ENCODE data around the gene PAX3. TPM values are rescaled to one million over a fixed set of nuclear protein-coding genes. Genes with fewer than 3 reads are reported as not detected.

PAX3 gene
- total RNA-seq, 2 donors from 2014 or later = not detected

DNA sequence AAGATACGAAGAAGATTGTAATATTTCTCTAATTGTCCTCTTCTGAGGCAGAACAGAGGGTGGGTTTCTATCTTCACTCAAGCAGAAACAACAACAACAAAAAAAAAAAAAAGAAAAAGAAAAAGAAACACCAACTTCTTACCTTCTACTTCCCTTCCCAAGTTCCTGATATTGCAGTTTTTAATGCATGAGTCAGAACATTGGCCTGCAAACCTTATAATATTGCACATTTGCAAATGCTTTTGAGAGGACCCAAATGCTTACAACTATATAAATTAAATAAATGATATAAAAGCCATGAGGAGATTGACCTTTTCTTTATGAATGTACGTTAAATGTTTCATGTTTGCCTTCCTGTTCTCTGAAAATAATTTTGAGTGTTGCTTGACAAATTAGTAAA lies 37.3 kb downstream of the PAX3 start:
- peaks cover 24% of the 10 kb centered on the region for H3K4me1 Mint-ChIP-seq
- peaks cover 9% of the 10 kb centered on the region for H3K9me3 ChIP-seq (ENCODE audit: control insufficient read depth, low read length)
- peaks cover 42% of the 10 kb centered on the region for H3K27me3 Mint-ChIP-seq (ENCODE audit: insufficient read depth)
- no peaks in the 10 kb centered on the region for H3K9me3 Mint-ChIP-seq
- H3K36me3 Mint-ChIP-seq (ENCODE audit: low read depth) = no peaks in the 10 kb centered on the region
- no peak overlapping the region for H3K27ac Mint-ChIP-seq
- no peak overlapping the region for H3K9ac ChIP-seq (ENCODE audit: extremely low read depth, low read length, poor library complexity, severe bottlenecking)
- no peak overlapping the region for H3K4me3 Mint-ChIP-seq
- 87% methylated on average over 1 of the region's 2 CpGs; no CpG with 5 or more reads in 1 of the 2 experiments for WGBS, 2 experiments (ENCODE audit: insufficient coverage in 1 of 2, insufficient read length in 1 of 2)
- peaks cover 57% of the 10 kb centered on the region for H3K27me3 ChIP-seq (ENCODE audit: control insufficient read depth, insufficient read depth, low read length, poor library complexity, severe bottlenecking)
- no peaks in the 10 kb centered on the region for H3K36me3 ChIP-seq (ENCODE audit: control insufficient read depth, insufficient read depth, low read length)
- H3K4me1 ChIP-seq (ENCODE audit: control insufficient read depth, insufficient read depth, low read length) = peaks cover 3% of the 10 kb centered on the region
- no peak for DNase-seq
- no peak overlapping the region for H3K27ac ChIP-seq (ENCODE audit: low read depth, low read length)
- H3K4me3 ChIP-seq (ENCODE audit: low read length) = no peak overlapping the region
- TF ChIP-seq, protein P1, sequence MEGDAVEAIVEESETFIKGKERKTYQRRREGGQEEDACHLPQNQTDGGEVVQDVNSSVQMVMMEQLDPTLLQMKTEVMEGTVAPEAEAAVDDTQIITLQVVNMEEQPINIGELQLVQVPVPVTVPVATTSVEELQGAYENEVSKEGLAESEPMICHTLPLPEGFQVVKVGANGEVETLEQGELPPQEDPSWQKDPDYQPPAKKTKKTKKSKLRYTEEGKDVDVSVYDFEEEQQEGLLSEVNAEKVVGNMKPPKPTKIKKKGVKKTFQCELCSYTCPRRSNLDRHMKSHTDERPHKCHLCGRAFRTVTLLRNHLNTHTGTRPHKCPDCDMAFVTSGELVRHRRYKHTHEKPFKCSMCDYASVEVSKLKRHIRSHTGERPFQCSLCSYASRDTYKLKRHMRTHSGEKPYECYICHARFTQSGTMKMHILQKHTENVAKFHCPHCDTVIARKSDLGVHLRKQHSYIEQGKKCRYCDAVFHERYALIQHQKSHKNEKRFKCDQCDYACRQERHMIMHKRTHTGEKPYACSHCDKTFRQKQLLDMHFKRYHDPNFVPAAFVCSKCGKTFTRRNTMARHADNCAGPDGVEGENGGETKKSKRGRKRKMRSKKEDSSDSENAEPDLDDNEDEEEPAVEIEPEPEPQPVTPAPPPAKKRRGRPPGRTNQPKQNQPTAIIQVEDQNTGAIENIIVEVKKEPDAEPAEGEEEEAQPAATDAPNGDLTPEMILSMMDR (conservative IDR thresholded peaks at IDR 0.05) = no peak

- Mint-ChIP-seq H3K9me3 (no peaks in the 10 kb centered on the region), H3K36me3 (ENCODE audit: low read depth) (no peaks in the 10 kb centered on the region), H3K27ac (no peak overlapping the region), H3K4me1 (peaks cover 33% of the 10 kb centered on the region), H3K27me3 (ENCODE audit: insufficient read depth) (peaks cover 34% of the 10 kb centered on the region), H3K4me3 (no peak overlapping the region)
- no peak overlapping the region for H3K4me3 ChIP-seq (ENCODE audit: low read length)
- 40 to 72% methylated on average over 2 to 6 of the region's 6 CpGs for WGBS, 2 experiments (ENCODE audit: insufficient coverage in 1 of 2, insufficient read length in 1 of 2)
- peak; percentile 57 for DNase-seq
- TF ChIP-seq, protein P1 (conservative IDR thresholded peaks at IDR 0.05) = no peak
- no peak overlapping the region for H3K9ac ChIP-seq (ENCODE audit: extremely low read depth, low read length, poor library complexity, severe bottlenecking)
- H3K9me3 ChIP-seq (ENCODE audit: control insufficient read depth, low read length) = no peaks in the 10 kb centered on the region
- peaks cover 3% of the 10 kb centered on the region for H3K4me1 ChIP-seq (ENCODE audit: control insufficient read depth, insufficient read depth, low read length)
- no peaks in the 10 kb centered on the region for H3K36me3 ChIP-seq (ENCODE audit: control insufficient read depth, insufficient read depth, low read length)
- peaks cover 50% of the 10 kb centered on the region for H3K27me3 ChIP-seq (ENCODE audit: control insufficient read depth, insufficient read depth, low read length, poor library complexity, severe bottlenecking)
- peak overlapping the region; percentile 14 for H3K27ac ChIP-seq (ENCODE audit: low read depth, low read length)
Measured at GRCh38 chr2:222257645-222258044, 41.2 kb downstream of the PAX3 start.

GRCh38 chr2:222256250-222256649 lies 42.5 kb downstream of the PAX3 start:
- Mint-ChIP-seq H3K27me3 (ENCODE audit: insufficient read depth) (peaks cover 43% of the 10 kb centered on the region), H3K36me3 (ENCODE audit: low read depth) (no peaks in the 10 kb centered on the region)

More at GRCh38 chr2:222256250-222256649, 42.5 kb downstream of the PAX3 start:
- H3K9ac ChIP-seq (ENCODE audit: extremely low read depth, low read length, poor library complexity, severe bottlenecking) = no peak overlapping the region
- TF ChIP-seq, protein P1 (conservative IDR thresholded peaks at IDR 0.05) = no peak
- H3K27ac ChIP-seq (ENCODE audit: low read depth, low read length) = no peak overlapping the region
- DNase-seq = peak; percentile 58
- WGBS, 2 experiments (ENCODE audit: insufficient coverage in 1 of 2, insufficient read length in 1 of 2) = 9 to 32% methylated on average over 4 to 8 of the region's 8 CpGs
- Mint-ChIP-seq H3K4me3 (peak overlapping the region; percentile 39), H3K27ac (no peak overlapping the region), H3K4me1 (peaks cover 33% of the 10 kb centered on the region), H3K9me3 (peaks cover 2% of the 10 kb centered on the region)
- peaks cover 3% of the 10 kb centered on the region for H3K4me1 ChIP-seq (ENCODE audit: control insufficient read depth, insufficient read depth, low read length)
- H3K27me3 ChIP-seq (ENCODE audit: control insufficient read depth, insufficient read depth, low read length, poor library complexity, severe bottlenecking) = peaks cover 40% of the 10 kb centered on the region
- H3K36me3 ChIP-seq (ENCODE audit: control insufficient read depth, insufficient read depth, low read length) = no peaks in the 10 kb centered on the region
- H3K4me3 ChIP-seq (ENCODE audit: low read length) = no peak overlapping the region
- H3K9me3 ChIP-seq (ENCODE audit: control insufficient read depth, low read length) = no peaks in the 10 kb centered on the region

All from endodermal cell (in vitro differentiated cells).